Stimulated activated CD4-positive, alpha-beta T cell treated with anti-CD3 and anti-CD28 coated beads, TNF-alpha, amount 100 ng/mL, for 4 hours (primary cell): Measurements from ENCODE around the gene MEGF8.
"Not testable (repeated sequence)": the region's sequence is repeated elsewhere in the genome, so short reads cannot be mapped to it uniquely, and the experiment has no call there.

Experiments used
- DNase-seq, 3 experiments: peaks; one replicate each; pipeline ENCODE4 v3.0.0-alpha.2; 2020; ENCODE audit warnings: low read depth in 3 of 3

Gene MEGF8

DNA sequence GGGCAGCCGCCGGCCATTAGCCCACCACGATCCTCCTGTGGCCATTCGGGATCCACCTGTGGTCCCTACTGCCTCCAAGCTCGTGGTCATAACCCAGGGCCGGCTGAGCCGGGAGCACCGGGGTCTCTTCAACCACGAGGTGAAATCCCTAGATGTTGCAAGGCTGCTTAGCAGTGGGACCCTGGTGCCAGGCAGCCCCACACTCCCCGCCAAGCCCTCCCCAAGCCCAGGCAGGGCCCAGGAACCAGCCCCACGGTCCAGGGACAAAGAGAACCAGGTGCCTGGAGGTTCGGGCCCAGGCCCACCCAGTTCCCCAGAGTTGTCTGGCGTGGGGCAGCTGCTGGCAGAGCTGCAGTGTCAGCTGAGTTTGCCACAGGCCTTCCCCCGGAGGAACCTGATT is 15.7 kb upstream of the MEGF8 start:
- DNase-seq, result no peak

DNA sequence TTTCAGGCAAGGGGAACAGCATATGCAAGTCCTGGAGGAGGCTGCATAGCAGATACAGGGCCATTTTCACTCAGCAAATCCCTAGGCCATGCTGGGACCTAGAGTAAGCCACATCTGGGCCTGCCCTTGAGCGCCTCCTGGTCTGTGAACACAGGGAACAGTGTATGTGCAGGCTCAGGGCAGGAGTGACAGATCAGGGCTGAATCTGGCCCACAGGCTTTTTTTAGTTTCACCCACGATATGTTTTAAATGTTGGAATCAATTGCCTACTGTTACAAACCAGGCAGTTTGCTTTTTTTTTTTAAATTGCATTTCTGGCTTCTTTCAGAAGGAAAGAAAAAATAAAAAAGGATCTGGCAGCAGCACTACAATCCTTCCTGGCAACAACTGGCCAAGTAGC is 13.8 kb upstream of the MEGF8 start:
- DNase-seq, result no peak

GRCh38 chr19:42312370-42312769 is 13.1 kb upstream of the MEGF8 start:
- no peak for DNase-seq

DNA sequence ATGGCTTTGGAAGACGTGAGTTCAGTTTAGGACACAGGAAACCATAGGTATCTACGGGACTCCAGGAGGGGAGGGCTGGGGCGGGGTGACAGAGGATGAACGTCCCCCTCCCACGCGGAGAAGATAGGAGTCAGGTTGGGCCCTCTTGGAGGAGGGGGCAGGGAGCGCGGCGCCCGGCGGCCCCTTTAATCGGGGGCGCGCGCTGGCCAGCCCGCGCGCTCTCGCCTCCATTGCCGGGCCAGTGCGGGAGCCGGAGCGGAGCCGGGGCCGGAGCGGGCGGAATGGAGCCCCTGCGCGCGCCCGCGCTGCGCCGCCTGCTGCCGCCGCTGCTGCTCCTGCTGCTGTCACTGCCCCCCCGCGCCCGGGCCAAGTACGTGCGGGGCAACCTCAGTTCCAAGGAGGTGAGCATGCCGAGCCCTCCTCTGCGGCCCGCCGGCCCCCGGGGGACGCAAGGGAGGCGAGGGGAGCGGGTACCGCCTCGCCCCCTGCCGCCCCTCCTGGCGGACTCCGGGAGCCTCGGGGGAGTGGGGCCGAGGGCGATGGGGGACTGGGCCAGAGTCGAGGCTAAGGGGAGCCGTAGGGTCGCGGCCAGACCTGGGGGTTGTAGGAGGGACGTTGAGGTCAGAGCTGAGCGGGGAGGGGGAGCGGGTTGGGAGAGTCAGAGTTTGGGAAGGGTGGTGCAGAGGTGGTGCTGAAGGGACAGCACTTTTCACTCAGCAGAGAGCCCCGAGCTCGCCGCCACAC is 12.2 kb upstream of the MEGF8 start, which contains the start of gene TMEM145:
TSS of gene TMEM145 (plus strand) at position 214 of the 744 bp plus-strand sequence. CDS start at position 282, 68 bp downstream.
- DNase-seq, result no peak

DNA sequence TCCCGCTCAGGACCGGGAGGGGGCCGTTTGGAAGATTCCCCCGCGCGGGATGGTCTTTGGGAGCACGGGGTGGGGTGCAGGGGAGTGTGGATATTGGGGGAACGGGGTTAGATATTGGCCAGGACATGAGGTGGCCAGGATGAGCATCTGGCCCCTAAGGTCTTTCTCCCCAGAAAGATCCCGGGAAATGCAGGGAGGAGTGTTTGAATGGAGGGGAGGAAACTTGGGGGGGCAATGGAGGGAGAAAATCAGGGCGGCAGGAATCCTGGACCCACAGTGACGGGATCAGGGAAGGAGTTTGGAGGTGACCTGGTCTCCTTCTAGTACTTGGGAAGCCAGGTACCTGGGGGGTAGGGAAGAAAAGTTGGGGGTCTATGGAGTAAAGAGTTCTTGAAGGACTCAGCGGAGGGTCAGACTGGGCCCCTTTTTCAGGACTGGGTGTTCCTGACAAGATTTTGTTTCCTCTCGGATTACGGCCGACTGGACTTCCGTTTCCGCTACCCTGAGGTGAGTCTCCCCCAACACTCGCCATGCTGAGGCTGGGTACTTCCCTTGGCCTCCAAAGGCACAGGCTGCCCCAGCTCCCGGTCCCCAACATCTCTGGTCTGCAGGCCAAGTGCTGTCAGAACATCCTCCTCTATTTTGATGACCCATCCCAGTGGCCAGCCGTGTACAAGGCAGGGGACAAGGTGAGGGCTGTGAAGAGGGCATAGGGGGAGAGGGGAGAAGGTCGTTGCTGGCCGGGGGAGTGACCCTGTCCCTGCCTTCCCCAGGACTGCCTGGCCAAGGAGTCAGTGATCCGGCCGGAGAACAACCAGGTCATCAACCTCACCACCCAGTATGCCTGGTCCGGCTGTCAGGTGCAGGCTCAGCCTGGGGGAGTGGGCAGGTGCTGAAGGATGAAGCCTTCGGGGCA is 11.3 kb upstream of the MEGF8 start:
- no peak for DNase-seq

GRCh38 chr19:42315024-42315423 is 10.4 kb upstream of the MEGF8 start:
- DNase-seq, result no peak

DNA sequence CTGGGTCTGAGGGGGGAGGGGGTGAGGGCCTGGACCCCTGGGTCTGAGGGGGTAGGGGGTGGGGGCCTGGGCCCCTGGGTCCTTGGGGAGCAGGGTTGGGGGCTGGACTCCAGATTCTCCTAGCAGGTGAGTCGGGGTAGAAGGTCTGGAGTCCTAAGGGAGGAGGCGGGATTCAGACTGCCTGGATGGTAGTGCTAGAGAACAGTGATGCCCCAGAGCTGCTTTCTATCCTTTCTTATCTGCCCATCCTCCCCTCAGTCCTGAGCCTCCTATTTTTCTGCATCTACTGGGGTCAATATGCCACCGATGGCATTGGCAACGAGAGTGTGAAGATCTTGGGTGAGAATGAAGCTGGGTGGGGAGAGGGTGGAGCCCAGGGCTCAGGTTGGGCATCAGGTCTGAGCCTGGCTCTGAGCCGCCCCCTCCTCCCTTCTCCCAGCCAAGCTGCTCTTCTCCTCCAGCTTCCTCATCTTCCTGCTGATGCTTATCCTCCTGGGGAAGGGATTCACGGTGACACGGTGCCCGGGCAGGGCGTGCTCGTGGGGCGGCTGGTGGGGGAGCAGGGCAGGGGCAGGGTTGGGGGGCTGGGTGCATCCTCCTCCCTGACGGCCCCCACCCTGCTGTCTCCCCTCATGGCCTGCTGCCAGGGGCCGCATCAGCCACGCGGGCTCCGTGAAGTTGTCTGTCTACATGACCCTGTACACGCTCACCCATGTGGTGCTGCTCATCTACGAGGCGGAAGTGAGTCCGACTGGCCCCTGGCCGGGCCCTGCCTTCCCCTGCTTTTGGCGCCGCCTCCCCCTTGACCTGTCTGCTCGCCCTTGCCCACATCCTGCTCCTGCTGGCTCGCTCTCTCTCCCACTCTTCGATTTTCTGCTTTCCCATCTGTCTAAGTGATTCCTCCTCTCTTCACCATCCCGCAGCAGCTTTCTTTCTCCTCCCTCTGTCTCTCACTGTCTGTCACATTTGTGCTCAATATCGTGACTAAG is 8.9 kb upstream of the MEGF8 start:
- no peak for DNase-seq

- no peak for DNase-seq
These were observed 7.9 kb upstream of the MEGF8 start for GRCh38 chr19:42317535-42317934.

- no peak for DNase-seq
These were observed 3.1 kb upstream of the MEGF8 start for GRCh38 chr19:42322305-42322704.

- no peak for DNase-seq
These were observed 2.0 kb upstream of the MEGF8 start for GRCh38 chr19:42323473-42323851.

GRCh38 chr19:42323852-42324654 is 1.4 kb upstream of the MEGF8 start:
- DNase-seq, result no peak

DNA sequence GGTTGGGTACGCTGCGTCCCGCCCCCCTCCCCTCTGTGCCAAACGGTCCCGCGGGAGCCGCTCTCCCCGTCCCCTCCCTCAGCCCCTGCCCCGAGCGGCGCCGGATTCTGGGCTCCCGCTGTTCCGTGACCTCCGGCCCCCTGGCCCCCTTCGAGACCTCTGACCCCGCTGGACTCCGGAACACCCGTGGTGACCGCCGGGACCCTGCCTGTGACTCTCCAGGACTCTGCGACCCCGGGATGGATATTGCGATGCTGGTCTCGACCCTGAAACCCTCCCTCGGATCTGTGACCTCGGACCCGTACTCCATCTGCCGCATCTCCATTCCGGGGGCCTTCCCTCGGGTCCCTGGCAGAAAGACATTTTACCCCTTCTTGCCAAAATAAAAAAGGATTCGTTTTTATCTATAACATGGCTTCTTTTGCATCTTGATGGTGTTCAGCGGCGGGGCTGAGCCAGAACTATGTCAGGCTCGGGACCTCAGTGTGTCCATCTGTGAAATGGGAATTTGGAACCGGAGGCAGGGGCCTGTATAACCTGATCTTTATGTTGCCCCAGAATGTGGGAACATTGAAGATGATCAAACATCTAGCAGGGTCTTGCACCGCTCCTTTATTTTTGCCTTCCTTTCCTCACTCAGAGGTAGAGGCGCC is 654 bp upstream of the MEGF8 start:
- no peak for DNase-seq

DNA sequence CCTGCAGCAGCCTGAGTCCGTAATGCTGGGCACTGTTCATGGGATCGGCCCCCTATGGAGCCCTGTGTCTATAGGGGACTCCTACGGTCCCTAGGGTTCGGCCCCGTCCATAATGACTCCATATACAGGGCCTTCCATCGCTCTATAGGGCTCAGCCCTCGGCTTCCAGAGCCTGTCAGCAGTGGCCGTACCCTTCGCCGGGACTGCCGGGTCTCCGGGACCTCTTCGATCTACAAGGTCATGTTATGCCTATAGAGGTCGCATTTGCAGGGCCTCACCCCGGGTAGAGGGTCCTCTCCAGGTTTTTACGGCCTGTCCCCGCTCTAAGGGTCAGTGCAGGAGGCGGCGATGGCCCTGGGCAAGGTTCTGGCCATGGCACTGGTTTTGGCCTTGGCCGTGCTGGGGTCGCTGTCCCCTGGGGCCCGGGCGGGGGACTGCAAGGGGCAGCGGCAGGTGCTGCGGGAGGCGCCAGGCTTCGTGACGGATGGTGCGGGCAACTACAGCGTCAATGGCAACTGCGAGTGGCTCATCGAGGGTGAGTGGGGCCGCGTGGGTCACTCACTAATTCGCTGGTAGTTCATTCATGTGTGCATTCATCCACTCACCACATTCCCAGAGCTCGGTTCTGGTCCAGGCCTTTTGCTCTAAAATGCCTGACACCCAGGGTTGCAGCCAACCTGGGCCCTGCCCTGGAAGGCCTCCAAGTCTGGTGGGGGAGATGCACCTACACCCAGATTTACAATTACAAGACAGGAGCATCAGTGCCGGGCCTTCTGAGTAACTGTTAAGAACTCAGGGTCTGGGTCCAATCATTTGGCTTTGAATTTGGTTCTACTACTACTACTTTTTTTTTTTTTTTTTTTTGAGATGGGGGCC is 699 bp downstream of the MEGF8 start:
- no peak for DNase-seq

DNA sequence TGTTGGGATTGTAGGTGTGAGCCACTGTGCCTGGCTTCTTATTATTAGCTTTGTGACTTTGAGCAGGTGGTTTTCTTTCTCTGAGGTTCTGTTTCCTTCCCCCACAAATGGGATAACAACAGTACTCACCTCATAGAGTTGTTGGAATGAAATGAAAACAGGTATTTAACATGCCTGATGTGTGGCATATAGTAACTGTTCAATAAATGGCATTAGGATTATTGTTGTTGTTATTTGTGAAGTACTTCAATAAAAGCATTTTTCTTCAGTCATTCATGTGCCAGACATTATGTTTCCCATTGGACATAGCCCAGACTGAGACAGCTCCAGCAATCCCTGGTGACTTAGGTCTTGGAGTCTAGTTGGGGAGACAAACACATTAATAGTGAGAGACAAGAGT is 1.5 kb downstream of the MEGF8 start:
- no peak for DNase-seq

- no peak for DNase-seq
These were observed 1.9 kb downstream of the MEGF8 start for GRCh38 chr19:42327381-42327780.

- DNase-seq, result no peak
These were observed 2.7 kb downstream of the MEGF8 start for GRCh38 chr19:42328106-42328505.

DNA sequence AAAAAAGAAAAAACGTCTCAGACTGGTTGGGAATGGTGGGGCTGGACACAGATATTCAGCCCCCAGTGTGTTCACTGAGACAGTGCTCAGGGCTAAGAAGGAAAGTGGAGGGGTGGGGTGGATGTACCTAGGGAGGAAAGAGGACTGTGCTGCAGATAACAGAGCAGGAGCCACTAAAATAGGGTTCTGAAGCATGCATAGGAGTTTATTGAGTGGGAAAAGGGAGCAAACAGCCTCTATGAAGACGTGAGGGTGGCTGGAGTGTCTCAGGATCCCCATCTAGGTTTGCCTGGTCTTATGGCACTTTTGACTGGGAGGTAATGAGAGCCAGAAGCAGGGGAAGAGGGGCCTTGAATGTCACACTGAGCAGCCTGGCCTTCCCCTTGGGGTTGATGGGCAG is 3.4 kb downstream of the MEGF8 start:
- no peak for DNase-seq

GRCh38 chr19:42330241-42330711 is 4.8 kb downstream of the MEGF8 start:
- DNase-seq, result no peak

- not testable (repeated sequence) for DNase-seq
These were observed 5.9 kb downstream of the MEGF8 start for GRCh38 chr19:42331333-42331732.
